GM23338 (cell line): ENCODE results near the gene CYSRT1. TPM values are rescaled to one million over a fixed set of nuclear protein-coding genes. Genes with fewer than 3 reads are reported as not detected.

Source experiments
- ATAC-seq: fragments of 200-7000 bp; cut with Tn5 transposase; 3 replicates; pipeline ENCODE4 v1.9.1; 2020
- DNase-seq: peaks from one replicate; pipeline ENCODE4 v3.0.0-alpha.2; 2015; ENCODE audit warnings: low spot score
- H2AFZ ChIP-seq: fragments of 200-600 bp; sonication (generic); 2 replicates; pipeline ENCODE4 v1.8.0; 2016; ENCODE audit warnings: antibody characterized with exemption, mild to moderate bottlenecking, moderate library complexity
- H3F3A ChIP-seq: fragments of 200-600 bp; sonication (generic); replicated peaks from 2 replicates; pipeline ENCODE4 v1.8.0; 2017; ENCODE audit warnings: antibody characterized with exemption, mixed run types, low read depth
- H3K27ac ChIP-seq: fragments of 200-600 bp; sonication (generic); 2 replicates; pipeline ENCODE4 v1.6.1; 2016; ENCODE audit warnings: low read depth
- H3K27me3 ChIP-seq: fragments of 200-600 bp; sonication (generic); 2 replicates; pipeline ENCODE4 v1.8.0; 2016; ENCODE audit warnings: mild to moderate bottlenecking, mixed run types, moderate library complexity; ENCODE audit not compliant: insufficient read depth
- H3K36me3 ChIP-seq: fragments of 200-600 bp; sonication (generic); 2 replicates; pipeline ENCODE4 v1.8.0; 2016; ENCODE audit warnings: mild to moderate bottlenecking; ENCODE audit not compliant: insufficient read depth
- H3K4me1 ChIP-seq: fragments of 200-600 bp; sonication (generic); 2 replicates; pipeline ENCODE4 v1.8.0; 2016; ENCODE audit warnings: mild to moderate bottlenecking, moderate library complexity; ENCODE audit not compliant: insufficient read depth
- H3K4me2 ChIP-seq: fragments of 200-600 bp; sonication (generic); 2 replicates; pipeline ENCODE4 v1.7.1; 2017; ENCODE audit warnings: mixed run types
- H3K4me3 ChIP-seq: fragments of 200-600 bp; sonication (generic); 2 replicates; pipeline ENCODE4 v1.6.1; 2016; ENCODE audit warnings: mixed run types
- H3K79me2 ChIP-seq: fragments of 200-600 bp; sonication (generic); replicated peaks from 2 replicates; pipeline ENCODE4 v1.8.0; 2017; ENCODE audit warnings: mild to moderate bottlenecking; ENCODE audit not compliant: insufficient read depth
- H3K9me2 ChIP-seq: fragments of 200-600 bp; sonication (generic); 2 replicates; pipeline ENCODE4 v1.8.0; 2017; ENCODE audit not compliant: insufficient read depth
- H4K20me1 ChIP-seq: fragments of 200-600 bp; sonication (generic); replicated peaks from 2 replicates; pipeline ENCODE4 v1.8.0; 2017; ENCODE audit warnings: mild to moderate bottlenecking; ENCODE audit not compliant: insufficient read depth
- H3K27ac Mint-ChIP-seq: 2 replicates; pipeline ENCODE4 v1.8.0; 2020; ENCODE audit warnings: inconsistent platforms, mild to moderate bottlenecking, moderate library complexity, mixed read lengths
- H3K27me3 Mint-ChIP-seq: 3 replicates; pipeline ENCODE4 v1.8.0; 2022; ENCODE audit warnings: low read depth, mild to moderate bottlenecking, moderate library complexity, mixed read lengths, inconsistent platforms; ENCODE audit not compliant: insufficient read depth, poor library complexity
- H3K36me3 Mint-ChIP-seq: 3 replicates; pipeline ENCODE4 v1.8.0; 2021; ENCODE audit warnings: low read depth, mild to moderate bottlenecking, inconsistent platforms, moderate library complexity, mixed read lengths
- H3K4me1 Mint-ChIP-seq: 3 replicates; pipeline ENCODE4 v1.8.0; 2020; ENCODE audit warnings: mild to moderate bottlenecking, inconsistent platforms, mixed read lengths
- H3K4me3 Mint-ChIP-seq: 3 replicates; pipeline ENCODE4 v1.8.0; 2021; ENCODE audit warnings: moderate library complexity, mild to moderate bottlenecking, inconsistent platforms, mixed read lengths
- H3K9me3 Mint-ChIP-seq: 3 replicates; pipeline ENCODE4 v1.8.0; 2020; ENCODE audit warnings: moderate library complexity, mild to moderate bottlenecking, inconsistent platforms, mixed read lengths
- CREB1 ChIP-seq: fragments of 250-450 bp; sonication (Bioruptor Pico); IDR thresholded peaks from 2 replicates; pipeline ENCODE4 v1.5.0; 2020; ENCODE audit warnings: low read depth, mild to moderate bottlenecking, moderate library complexity
- CTCF ChIP-seq, 2 experiments: fragments of 200-600 bp in 1 of 2; sonication (generic) in 1 of 2; conservative IDR thresholded peaks; 2 replicates each; pipeline versions ENCODE4 v1.5.1 to v1.6.1; 2016 to 2017; ENCODE audit warnings: antibody characterized with exemption in 2 of 2, low read depth in 2 of 2, mild to moderate bottlenecking in 2 of 2, moderate library complexity in 1 of 2
- ETS1 ChIP-seq: IDR thresholded peaks from 2 replicates; pipeline ENCODE4 v1.6.1; 2016; ENCODE audit warnings: antibody characterized with exemption
- EZH2 ChIP-seq: fragments of 200-600 bp; sonication (generic); IDR thresholded peaks from one replicate; pipeline ENCODE4 v1.8.0; 2017; ENCODE audit warnings: antibody characterized with exemption, mild to moderate bottlenecking, low read depth; ENCODE audit not compliant: unreplicated experiment
- EZH2phosphoT487 ChIP-seq: fragments of 200-600 bp; sonication (generic); IDR thresholded peaks from one replicate; pipeline ENCODE4 v1.8.1; 2018; ENCODE audit warnings: antibody characterized with exemption; ENCODE audit not compliant: unreplicated experiment
- JUNB ChIP-seq: IDR thresholded peaks from one replicate; pipeline ENCODE4 v1.6.1; 2016; ENCODE audit warnings: antibody characterized with exemption; ENCODE audit not compliant: unreplicated experiment
- NANOG ChIP-seq: IDR thresholded peaks from 2 replicates; pipeline ENCODE4 v1.6.1; 2016; ENCODE audit warnings: antibody characterized with exemption, borderline replicate concordance
- POLR2AphosphoS5 ChIP-seq: IDR thresholded peaks from 2 replicates; pipeline ENCODE4 v1.6.1; 2016; ENCODE audit warnings: antibody characterized with exemption, low read depth
- REST ChIP-seq: IDR thresholded peaks from one replicate; pipeline ENCODE4 v1.6.1; 2018; ENCODE audit warnings: antibody characterized with exemption; ENCODE audit not compliant: unreplicated experiment
- STAT1 ChIP-seq: IDR thresholded peaks from one replicate; pipeline ENCODE4 v1.6.1; 2016; ENCODE audit warnings: antibody characterized with exemption; ENCODE audit not compliant: unreplicated experiment
- ZNF114 ChIP-seq: fragments of 250-450 bp; sonication (Bioruptor Pico); IDR thresholded peaks from 2 replicates; pipeline ENCODE4 v1.5.0; 2020; ENCODE audit warnings: mild to moderate bottlenecking, moderate library complexity
- ZNF331 ChIP-seq: fragments of 250-450 bp; sonication (Bioruptor Pico); IDR thresholded peaks from 2 replicates; pipeline ENCODE4 v1.5.0; 2020; ENCODE audit warnings: low read depth, mild to moderate bottlenecking, moderate library complexity
- ZNF462 ChIP-seq: fragments of 250-450 bp; sonication (Bioruptor Pico); IDR thresholded peaks from 2 replicates; pipeline ENCODE4 v1.5.0; 2020; ENCODE audit warnings: mild to moderate bottlenecking, moderate library complexity
- polyA plus RNA-seq: library from polyadenylated mRNA; unstranded; fragments of >200 nt; fragmentation: Nextera tagmentation; extraction: Ambion mirVana; gene quantifications from 2 replicates; pipeline ENCODE4 v1.2.1, GENCODE V29; 2016
- total RNA-seq: library from RNA; depleted of rRNA; stranded (reverse); fragments of >200 nt; shearing (Covaris generic); gene quantifications from 2 replicates; pipeline ENCODE4 v1.2.3, GENCODE V29; 2014

CYSRT1 gene
- total and polyA plus RNA-seq, 2 experiments from 2014 or later = 2.0 to 3.2 TPM

GRCh38 chr9:137245450-137246421 is 20.8 kb downstream of the CYSRT1 start:
- Histone ChIP-seq H3K9me2 (no peaks in the 10 kb centered on the region), H3K4me3 (no peak overlapping the region), H2AFZ (no peak overlapping the region), H3F3A (0 out of 2 replicates have a peak, but pooled peaks cover 26% of the 10 kb centered on the region), H3K4me1 (peaks cover 15% of the 10 kb centered on the region; the same call in 1 of the 2 replicates), H3K4me2 (no peak overlapping the region), H4K20me1 (peaks cover 16% of the 10 kb centered on the region), H3K36me3 (no peaks in the 10 kb centered on the region), H3K27me3 (no peaks in the 10 kb centered on the region), H3K79me2 (peaks cover 14% of the 10 kb centered on the region), H3K27ac (no peak overlapping the region)
- TF ChIP-seq ETS1 (no peak), POLR2AphosphoS5 (no peak), CREB1 (no peak), STAT1 (no peak), ZNF462 (CRISPR knock-in tag) (no peak), ZNF114 (CRISPR knock-in tag) (no peak), REST (no peak), EZH2 (no peak), NANOG (no peak), EZH2phosphoT487 (no peak), ZNF331 (CRISPR knock-in tag) (no peak), JUNB (no peak), CTCF (conservative IDR thresholded peaks at IDR 0.05; ENCODE audit: low read depth in 2 of 2) (no peak)
- DNase-seq = no peak
- H3K9me3 Mint-ChIP-seq = no peaks in the 10 kb centered on the region
- no peak for ATAC-seq
- peaks cover 28% of the 10 kb centered on the region for H3K27me3 Mint-ChIP-seq
- no peak overlapping the region; the same call in 2 of the 3 replicates for H3K4me3 Mint-ChIP-seq
- H3K4me1 Mint-ChIP-seq = peaks cover 29% of the 10 kb centered on the region
- no peak overlapping the region; the same call in 1 of the 2 replicates for H3K27ac Mint-ChIP-seq
- H3K36me3 Mint-ChIP-seq = peaks cover 28% of the 10 kb centered on the region
